22Rv1 (cell line): ENCODE measurements around the gene DIP2C.

Source experiments
- ZFX ChIP-seq: fragments of 450-650 bp; IDR thresholded peaks from 2 replicates; pipeline ENCODE4 v1.6.1; 2017; ENCODE audit warnings: antibody characterized with exemption, borderline replicate concordance
- TF ChIP-seq, protein P1 (sequence below): fragments of 450-650 bp; IDR thresholded peaks from 2 replicates; pipeline ENCODE4 v1.5.1; 2017; ENCODE audit warnings: mild to moderate bottlenecking

DNA sequence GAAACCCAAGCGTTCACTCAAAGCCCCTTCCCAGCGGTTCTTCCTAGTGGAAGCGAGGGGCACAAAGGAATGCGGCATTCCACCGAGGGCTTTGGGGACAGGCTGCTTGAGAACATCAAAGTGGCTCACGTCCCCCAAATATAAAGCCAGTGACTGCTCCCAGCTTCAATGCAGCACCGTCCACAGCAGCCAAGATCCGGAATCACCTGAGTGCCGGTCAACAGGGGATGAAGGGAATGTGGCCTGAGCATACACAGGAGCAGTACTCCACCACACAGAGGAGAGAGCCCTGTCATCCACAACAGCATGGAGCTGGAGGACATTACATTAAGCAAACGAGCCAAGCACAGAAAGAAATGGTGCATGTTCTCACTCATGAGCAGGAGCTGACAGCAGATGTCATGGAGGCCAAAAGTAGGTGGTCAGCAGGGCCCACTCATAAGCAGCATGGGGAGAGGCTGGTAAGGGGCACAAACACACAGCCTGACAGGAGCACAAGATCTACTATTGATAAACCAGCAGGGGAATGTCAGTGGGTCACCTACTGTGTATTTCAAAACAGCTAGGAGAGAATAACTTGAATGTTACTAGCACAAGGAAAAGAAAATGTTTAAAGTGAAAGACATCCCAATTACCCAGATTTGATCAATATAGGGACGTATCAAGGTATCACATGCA, 79.5 kb downstream of the DIP2C start:
- TF ChIP-seq, protein P1, sequence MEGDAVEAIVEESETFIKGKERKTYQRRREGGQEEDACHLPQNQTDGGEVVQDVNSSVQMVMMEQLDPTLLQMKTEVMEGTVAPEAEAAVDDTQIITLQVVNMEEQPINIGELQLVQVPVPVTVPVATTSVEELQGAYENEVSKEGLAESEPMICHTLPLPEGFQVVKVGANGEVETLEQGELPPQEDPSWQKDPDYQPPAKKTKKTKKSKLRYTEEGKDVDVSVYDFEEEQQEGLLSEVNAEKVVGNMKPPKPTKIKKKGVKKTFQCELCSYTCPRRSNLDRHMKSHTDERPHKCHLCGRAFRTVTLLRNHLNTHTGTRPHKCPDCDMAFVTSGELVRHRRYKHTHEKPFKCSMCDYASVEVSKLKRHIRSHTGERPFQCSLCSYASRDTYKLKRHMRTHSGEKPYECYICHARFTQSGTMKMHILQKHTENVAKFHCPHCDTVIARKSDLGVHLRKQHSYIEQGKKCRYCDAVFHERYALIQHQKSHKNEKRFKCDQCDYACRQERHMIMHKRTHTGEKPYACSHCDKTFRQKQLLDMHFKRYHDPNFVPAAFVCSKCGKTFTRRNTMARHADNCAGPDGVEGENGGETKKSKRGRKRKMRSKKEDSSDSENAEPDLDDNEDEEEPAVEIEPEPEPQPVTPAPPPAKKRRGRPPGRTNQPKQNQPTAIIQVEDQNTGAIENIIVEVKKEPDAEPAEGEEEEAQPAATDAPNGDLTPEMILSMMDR = no peak
- no peak for TF ChIP-seq ZFX
